GM15510 (cell line): ENCODE results near the gene C1S.

Experiments used
- POLR2A ChIP-seq: IDR thresholded peaks from 3 replicates; pipeline ENCODE4 v1.6.1; 2011; ENCODE audit warnings: borderline replicate concordance; ENCODE audit not compliant: insufficient read length; ENCODE audit errors: extremely low read depth

The C1S gene

DNA sequence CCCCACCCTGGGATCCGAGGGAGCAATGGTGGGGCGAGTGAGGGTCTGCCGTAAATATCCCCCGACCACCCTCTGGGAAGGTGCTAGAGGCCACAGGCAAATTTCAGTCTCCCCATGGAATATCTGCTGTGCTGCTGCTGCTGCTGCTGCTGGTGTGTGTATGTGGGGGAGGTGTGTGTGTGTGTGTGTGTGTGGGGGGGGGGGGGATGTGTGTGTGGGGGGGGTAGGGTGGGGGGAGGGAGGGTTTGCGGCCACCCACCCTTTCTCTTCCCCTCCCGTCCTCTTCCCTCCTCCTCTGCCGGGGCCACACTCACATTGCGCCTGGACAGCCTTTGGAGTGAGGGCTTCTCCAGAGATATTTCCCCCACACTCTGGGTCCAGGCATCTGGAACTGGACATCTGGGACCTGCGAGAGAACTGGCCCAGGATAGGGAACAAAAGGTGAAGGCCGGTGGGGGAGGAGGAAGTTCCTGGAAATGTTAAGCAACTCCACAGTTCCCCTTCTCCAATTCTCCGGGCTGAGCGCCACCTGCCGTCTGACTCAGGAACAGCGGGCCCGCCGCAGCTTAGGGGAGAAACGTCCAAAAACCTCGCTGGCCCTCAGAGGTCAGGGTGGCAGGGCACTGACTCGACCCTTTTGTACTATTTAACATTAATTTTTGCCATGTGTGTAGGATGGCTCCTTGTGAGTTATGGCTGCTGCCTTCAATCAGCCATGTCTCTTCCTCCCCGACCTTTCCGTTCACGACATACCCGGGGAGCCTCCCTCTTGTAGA, 48.5 kb downstream of the C1S start, which contains the start of gene C1RL:
Gene C1RL, minus strand, starts transcription at position 419 of the 776 bp plus-strand sequence. Its CDS starts 34 bp downstream, at position 385.
- TF ChIP-seq POLR2A: no peak

DNA sequence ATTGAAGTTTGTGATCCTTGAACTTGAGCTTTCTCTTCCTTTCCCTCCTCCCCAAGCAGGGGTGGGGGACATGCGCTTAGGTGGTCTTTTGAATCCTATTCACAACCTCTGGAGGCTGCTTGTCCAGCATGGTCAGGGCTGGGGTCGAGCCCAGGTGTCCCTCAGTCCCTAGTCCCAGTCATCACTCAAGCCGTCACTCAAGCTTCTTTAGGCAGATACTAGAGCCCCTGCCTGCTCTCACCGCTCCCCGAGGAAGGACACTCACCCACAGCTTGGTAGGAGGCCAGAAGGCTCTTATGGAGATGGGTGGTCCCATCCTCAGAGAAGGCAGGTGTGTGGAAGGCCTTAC, 49.0 kb downstream of the C1S start:
- no peak for TF ChIP-seq POLR2A

DNA sequence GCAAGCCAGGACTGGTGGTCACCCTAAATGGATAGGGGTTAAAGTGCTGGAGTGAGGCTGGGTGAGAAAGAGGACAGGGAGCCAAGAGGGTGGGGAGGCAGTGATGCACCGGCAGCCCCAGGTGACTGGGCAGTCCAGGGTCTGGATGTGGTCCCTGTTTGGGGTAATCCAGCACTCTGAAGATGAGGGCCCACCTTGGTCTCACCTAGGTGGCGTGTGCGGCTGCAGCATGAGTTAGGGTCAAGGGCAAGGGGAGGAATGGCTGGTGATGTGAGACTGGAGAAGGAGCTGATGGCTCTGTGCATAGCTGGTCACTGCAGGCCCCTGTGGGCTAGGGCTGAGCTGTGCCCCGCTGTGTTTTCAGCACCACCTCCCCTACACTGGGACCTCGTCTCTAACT, 50.1 kb downstream of the C1S start:
- TF ChIP-seq POLR2A: no peak

DNA sequence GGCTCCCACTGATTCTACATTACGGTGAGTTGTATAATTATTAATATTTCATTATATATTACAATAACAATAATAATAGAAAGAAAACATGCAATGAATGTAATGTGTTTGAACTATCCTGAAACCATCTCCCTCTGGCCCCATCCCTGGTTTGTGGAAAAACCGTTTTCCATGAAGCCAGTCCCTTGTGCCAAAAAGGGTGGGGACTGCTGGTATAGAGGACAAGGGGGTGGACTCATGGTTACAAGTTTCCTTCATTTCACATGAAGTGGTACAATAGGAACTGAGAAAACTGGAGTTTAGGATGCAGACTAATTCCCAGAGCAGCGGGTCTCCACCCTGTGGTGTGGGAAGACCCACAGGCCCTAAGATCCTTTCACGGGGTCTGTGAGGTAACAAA, 51.5 kb downstream of the C1S start:
- TF ChIP-seq POLR2A: no peak

DNA sequence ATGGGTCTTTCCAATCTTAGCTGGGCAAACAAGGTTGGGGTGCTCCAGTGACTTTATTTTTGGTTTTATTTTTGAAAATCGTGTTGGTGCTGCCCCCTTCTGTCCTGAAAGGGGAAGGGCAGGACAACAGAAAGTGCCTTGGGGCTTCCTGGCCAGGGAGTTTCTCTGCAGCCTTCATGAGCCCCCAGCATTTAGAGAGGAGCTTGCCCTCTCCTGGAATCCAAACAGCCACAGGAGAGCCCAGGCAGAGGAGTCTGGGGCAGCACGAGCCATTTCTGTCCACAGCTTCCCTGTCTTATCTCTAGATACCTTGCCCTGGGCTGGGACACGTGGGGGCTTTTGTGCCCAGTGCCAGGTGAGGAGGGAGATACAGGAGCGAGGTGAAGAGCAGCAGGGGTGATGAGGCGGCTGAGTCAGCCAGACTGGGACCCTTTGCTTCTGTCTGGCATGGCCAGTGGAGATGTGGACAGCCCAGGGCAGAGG, 52.9 kb downstream of the C1S start:
- no peak for TF ChIP-seq POLR2A

DNA sequence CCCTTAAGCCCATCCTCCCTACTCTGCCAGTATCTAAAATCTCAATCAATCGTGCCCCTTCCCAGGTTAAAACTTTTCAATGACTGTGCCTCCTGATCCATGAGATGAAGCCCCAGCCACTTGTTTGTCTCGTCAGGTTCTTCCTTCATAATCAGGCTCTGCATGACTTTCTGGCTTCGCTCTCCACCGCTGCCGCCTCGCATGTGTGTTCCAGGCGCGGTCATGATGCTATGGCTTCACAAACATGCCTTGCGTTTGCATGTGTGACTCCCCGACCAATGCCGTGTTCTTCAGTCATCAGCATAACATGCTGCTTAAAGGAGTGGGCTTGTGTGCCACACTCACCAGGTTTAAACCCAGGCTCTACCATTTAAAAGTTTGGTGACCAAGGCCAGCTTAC, 53.5 kb downstream of the C1S start:
- no peak for TF ChIP-seq POLR2A

DNA sequence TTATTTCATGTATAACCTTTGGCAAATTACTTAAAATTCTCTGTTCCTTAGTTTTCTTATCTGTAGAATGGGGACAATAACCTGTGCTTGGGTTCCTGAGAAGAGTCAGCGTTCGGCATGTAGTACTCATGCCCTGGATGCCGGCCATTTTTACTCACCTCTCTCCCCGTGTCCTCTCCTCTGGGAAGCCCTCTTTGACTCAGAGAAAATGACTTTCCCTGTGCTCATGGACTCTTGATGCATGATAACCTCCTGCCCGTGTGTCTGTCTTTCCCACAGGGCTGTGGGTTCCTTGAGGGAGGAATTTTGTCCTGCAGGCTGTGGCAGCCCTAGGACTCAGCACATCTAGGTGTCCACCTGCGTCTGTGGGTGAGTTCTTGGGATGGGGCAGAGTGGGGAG, 54.3 kb downstream of the C1S start:
- no peak for TF ChIP-seq POLR2A

DNA sequence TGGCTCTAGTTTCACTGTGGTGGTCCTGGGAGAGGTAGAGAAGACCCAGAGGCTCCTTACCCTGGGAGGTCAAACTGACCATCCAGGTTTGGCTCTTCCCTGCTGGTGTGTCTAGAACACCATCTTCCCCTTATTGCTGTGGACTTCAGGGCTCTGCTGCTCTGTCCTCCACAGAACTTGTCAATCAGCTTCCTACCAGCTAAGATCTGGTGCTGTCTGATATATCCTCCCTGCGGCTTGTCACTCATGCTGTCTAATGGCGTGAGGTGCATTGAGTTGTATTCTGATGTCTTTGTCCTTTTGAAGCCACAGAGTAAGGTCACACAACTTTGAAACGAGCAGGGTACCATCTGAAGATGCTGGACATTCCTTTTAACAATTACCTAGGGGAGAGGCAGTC, 55.7 kb downstream of the C1S start:
- TF ChIP-seq POLR2A: no peak

DNA sequence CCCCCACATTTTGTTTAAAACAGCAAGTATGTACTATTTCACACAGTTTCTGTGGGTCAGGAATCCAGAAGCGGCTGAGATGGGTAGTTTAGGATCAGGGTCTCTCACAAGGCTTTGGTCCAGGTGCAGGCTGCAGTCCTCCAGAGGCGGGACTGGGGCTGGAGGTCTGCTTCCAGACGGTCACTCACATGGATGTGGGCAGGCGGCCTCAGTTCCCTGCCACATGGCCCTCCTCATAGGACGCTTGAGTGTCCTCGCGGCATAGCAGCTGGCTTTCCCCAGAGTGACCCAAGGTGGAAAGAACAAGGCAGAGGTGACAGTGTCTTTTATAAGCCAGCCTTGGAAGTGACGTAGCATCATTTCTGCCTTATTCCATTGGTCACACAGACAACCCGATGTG, 56.4 kb downstream of the C1S start:
- TF ChIP-seq POLR2A: no peak

DNA sequence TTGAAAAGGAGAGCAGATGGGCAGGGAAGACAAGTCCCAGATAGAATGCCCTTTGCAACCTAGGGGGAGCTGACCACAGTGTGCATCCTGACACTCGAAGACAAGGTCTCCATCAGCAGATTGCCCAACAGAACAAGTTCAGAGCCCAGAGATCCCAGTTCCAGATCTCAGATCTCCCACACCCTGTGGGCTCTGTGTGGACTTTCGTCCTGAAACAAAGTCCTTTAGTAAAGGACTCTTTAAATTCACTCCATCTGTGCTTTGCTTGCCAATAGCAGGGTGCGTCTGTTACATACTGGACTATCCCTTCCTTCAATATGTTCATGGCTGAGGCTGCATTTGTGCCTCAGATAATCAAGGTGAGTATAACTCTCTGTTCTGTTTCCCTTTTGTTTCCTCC, 57.2 kb downstream of the C1S start:
- TF ChIP-seq POLR2A: no peak

DNA sequence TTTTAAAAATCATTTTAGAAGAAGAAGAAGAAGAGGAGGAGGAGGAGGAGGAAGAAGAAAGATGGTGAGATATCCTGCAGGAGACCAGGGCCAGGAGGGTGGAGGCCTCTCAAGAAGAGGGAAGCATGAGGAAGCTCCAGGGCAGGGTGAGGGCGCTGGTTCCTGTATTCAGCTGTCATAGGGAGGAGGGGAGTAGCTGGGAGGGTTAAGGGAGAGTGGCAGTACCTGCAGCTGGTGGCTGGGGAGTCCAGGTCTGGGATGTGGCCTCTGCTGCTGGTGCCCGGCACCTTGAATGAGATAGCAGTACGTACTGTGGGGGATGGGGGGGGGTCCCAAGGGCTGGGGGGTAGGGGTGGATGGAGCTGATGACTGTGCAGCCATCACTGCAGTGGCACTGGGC, 58.4 kb downstream of the C1S start:
- TF ChIP-seq POLR2A: no peak

DNA sequence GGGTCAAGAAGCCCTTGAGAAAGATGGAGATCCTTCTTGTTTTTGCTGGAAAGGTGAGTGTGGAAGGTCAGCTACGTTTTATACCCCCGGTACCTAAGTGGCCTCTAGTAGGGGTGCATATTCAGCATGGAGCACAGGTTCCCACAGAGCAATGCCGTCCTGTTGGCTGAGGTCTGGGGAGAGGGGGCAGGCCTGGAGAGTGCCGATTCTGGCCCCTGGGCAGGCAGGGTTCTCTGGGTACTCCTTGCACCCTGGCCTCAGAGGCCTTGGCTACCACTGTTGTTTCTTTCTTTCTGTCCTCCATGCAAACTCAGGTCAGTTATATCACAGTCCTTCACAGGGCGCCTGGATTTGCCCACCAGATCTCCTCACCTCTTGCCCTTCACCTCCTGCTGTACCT, 59.6 kb downstream of the C1S start:
- no peak for TF ChIP-seq POLR2A
